HG03095 (cell line): Measurements from ENCODE around the gene DMRTB1.

Experiments used
- ATAC-seq: cut with Tn5 transposase; IDR thresholded peaks from one replicate; pipeline ENCODE4 v1.9.1; 2021; ENCODE audit warnings: moderate library complexity; ENCODE audit not compliant: unreplicated experiment

Gene DMRTB1

DNA sequence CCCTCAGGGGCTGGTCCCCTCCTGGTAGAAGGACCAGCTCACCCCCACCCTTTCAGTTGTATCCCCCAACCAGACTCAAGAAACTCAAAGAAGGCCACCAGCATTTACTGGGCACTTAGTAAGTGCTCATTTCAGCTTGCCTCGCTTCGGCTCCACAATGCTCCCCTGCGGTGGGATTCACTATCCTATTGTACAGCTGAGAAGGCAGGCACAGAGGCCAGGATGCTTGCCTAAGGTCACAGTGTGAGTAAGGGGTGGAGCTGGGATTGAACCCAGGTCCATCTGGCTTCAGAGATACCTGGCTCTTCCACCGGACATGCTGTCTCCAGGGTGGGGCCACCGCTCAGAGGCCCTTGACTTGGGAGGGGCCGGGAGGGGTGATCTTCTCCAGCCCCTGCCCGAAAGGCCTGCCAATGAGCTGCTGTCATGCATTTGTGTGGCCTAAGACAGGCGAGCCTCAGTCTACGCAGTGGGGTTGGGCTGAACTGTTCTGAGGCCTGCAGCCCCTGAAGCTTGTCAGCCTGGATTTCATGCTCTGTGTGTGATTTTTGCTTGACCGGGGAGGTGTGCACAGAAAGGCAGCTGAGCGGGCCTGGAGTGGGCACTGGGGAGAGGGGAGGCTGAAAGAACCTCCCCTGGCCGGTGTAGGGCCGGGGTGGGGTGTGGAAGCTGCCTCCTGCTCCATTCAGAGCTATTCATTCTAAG, 48.1 kb downstream of the DMRTB1 start:
- ATAC-seq: no peak

DNA sequence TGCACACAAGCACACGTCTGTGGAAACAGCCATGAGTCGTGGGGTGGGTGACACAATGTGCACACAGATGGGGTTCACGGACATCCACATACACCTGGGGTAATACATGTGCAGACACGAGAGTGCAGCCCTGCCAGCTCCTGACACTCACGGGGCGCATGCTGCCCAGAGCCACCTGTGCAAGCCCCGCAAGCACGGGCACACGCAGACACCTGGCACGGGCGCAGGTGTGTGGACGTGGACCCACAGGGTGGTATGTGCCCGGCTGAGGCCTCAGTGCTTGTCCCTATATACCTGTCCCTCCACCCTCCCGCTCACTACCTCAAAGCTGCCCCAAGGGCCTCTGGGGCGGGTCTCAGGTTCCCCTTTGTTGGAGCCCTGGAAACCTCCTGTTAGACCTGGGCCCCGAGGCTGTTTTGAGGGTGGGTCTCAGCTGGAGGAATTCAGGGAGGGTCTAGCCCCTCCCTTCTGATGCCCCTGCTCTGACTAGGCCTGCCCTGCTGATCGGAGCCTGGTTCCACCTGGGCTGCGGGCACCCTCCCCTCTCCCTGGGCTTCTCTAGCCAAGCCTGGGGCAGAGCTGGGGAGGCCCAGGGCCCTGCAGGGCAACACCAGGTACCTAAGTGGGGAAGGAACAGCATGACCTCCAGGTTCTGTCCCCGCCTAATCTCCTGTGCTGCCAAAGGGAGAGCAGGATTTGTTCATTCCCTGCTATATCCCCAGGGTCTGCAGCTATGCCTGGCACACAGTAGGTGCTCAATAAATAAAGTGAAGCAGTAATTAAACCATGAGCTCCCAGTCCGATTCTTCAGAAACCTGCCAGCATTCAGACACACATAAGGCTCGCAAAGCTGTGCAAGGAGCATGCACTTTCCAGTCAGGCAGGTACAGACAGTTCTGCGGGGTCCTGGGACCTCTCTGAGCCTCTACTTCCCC, 49.1 kb downstream of the DMRTB1 start:
- ATAC-seq: no peak

GRCh38 chr1:53508991-53509666, 49.9 kb downstream of the DMRTB1 start:
- no peak for ATAC-seq

GRCh38 chr1:53509775-53510174, 50.6 kb downstream of the DMRTB1 start:
- ATAC-seq: no peak

GRCh38 chr1:53510215-53510614, 51.0 kb downstream of the DMRTB1 start:
- no peak for ATAC-seq

DNA sequence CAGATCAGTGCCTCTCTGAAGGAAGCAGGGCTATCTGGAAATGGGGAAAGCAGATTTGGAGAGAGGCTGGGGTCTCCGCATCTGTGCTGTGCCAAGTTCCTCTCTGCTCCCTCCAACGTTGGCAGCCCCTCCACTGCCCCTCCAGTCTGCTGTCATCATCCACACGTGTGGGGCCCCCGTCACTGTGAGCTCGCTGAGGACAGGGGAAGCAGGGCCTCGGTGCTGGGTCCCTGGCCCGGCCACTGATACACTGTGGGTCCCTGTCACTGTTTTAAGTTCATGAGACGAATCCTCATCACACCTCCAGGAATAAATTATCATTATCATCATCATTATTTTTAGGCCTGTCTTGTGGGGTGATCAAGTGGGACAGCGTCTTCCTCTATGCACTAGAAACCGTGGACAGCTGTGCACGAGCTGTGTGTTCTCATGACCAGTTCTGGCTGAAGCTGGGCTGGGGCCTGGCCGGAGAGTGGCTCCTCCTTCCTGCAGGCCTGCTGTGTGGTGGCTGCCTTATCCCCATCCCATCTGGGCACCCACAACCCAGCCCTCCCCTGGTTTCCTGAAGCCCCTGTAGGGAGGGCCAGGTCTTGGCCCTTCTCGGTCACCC, 52.2 kb downstream of the DMRTB1 start:
- ATAC-seq: no peak

GRCh38 chr1:53511933-53512806, 53.0 kb downstream of the DMRTB1 start:
- ATAC-seq: no peak

GRCh38 chr1:53512807-53513755, 53.9 kb downstream of the DMRTB1 start:
- ATAC-seq: no peak

DNA sequence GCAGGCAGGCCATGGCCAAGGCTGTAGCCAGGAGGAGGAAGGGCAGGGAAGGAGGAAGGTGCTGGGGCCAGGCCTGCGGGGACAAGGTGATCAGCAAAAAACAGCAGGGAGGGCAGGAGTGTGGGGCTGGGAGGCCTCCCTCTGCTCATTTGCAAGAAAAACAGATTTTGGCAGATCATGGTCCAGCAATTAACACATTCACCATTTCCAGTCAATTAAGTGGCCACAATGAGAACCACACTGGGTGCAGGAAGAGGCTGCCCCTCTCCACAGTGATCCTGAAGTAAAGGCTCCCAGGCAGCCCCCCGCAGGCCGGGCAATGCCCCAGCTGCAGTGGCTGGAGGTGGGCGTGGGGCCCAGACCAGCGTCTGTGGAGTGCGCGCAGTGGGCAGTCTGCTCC, 54.6 kb downstream of the DMRTB1 start:
- ATAC-seq: no peak

DNA sequence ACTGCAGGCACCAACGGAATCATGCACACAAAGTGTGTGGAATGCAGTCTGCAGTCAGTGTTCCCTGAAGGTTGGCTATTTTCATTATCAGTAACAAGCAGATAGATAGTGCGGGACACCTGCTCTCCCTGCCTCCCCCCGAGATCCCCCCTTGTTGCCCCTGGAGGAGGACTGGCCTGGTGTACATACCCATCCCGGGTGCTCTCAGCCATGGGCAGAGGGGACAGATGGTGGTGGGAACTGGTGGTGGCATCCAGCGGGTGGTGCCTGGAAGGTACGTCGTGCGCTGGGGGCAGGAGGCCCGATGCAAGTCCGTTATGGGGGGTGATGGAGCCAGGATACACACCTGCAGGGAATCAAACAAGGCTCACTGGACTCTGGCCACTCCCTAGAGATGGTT, 55.2 kb downstream of the DMRTB1 start:
- no peak for ATAC-seq

DNA sequence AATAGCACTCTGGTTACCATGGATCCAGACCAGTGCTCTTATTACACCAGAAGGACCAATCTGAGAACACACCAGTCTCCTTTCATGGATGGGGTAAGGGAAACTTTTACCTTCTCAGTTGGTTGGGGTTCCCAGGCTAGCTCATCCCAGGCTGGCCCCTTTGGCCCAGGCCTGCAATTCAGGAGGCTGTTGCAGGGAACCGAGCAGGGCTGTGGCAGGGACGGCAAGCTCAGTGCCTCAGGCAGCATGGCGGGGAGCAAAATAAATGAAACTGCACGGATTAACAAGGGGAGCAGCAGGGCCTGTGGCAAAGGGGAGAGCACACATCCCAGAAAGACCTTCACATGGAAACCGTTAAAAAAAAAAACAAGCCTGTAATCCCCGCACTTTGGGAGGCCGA, 57.0 kb downstream of the DMRTB1 start:
- ATAC-seq: no peak
